C4-2B (cell line): ENCODE data around the gene ERCC6L2.

ENCODE experiments used
- CTCF ChIP-seq: fragments of 450-650 bp; conservative IDR thresholded peaks from 2 replicates; pipeline ENCODE4 v1.5.1; 2017; ENCODE audit warnings: mild to moderate bottlenecking
- ZFX ChIP-seq: fragments of 450-650 bp; IDR thresholded peaks from 2 replicates; pipeline ENCODE4 v1.6.1; 2017

- TF ChIP-seq ZFX, result no peak
- no peak for TF ChIP-seq CTCF
These were observed 117.8 kb downstream of the ERCC6L2 start for GRCh38 chr9:95993337-95993736.
